Endodermal cell (in vitro differentiated cells): Measurements from ENCODE around the gene ST7. TPM values are rescaled to one million over a fixed set of nuclear protein-coding genes. Genes with fewer than 3 reads are reported as not detected.

Source experiments
- DNase-seq: peaks from one replicate; pipeline ENCODE4 v3.0.0-alpha.2; 2017
- H3K27ac ChIP-seq: 2 replicates; pipeline ENCODE4 v1.5.1; 2013; ENCODE audit warnings: mild to moderate bottlenecking, low read depth, low read length, moderate library complexity
- H3K27me3 ChIP-seq: 2 replicates; pipeline ENCODE4 v1.6.1; 2013; ENCODE audit warnings: mild to moderate bottlenecking, low read length, moderate library complexity; ENCODE audit not compliant: insufficient read depth, control insufficient read depth, poor library complexity, severe bottlenecking
- H3K36me3 ChIP-seq: 2 replicates; pipeline ENCODE4 v1.7.0; 2013; ENCODE audit warnings: mild to moderate bottlenecking, low read length, moderate library complexity; ENCODE audit not compliant: control insufficient read depth, insufficient read depth
- H3K4me1 ChIP-seq: one replicate; pipeline ENCODE4 v1.7.0; 2013; ENCODE audit warnings: low read length; ENCODE audit not compliant: control insufficient read depth, insufficient read depth
- H3K4me3 ChIP-seq: 2 replicates; pipeline ENCODE4 v1.5.1; 2013; ENCODE audit warnings: mild to moderate bottlenecking, low read length, moderate library complexity
- H3K9ac ChIP-seq: 2 replicates; pipeline ENCODE4 v1.6.1; 2013; ENCODE audit warnings: mild to moderate bottlenecking, low read length, moderate library complexity; ENCODE audit not compliant: poor library complexity, severe bottlenecking; ENCODE audit errors: extremely low read depth
- H3K9me3 ChIP-seq: 2 replicates; pipeline ENCODE4 v1.6.1; 2013; ENCODE audit warnings: mild to moderate bottlenecking, low read length, moderate library complexity; ENCODE audit not compliant: control insufficient read depth
- H3K27ac Mint-ChIP-seq: 2 replicates; pipeline ENCODE4 v1.8.0; 2020; ENCODE audit warnings: mixed read lengths
- H3K27me3 Mint-ChIP-seq: 2 replicates; pipeline ENCODE4 v1.8.0; 2021; ENCODE audit warnings: mild to moderate bottlenecking, mixed read lengths; ENCODE audit not compliant: insufficient read depth
- H3K36me3 Mint-ChIP-seq: 2 replicates; pipeline ENCODE4 v1.8.0; 2020; ENCODE audit warnings: low read depth, mixed read lengths
- H3K4me1 Mint-ChIP-seq: 2 replicates; pipeline ENCODE4 v1.8.0; 2020; ENCODE audit warnings: mixed read lengths
- H3K4me3 Mint-ChIP-seq: 2 replicates; pipeline ENCODE4 v1.8.0; 2020; ENCODE audit warnings: mild to moderate bottlenecking, moderate library complexity, mixed read lengths
- H3K9me3 Mint-ChIP-seq: 2 replicates; pipeline ENCODE4 v1.8.0; 2020; ENCODE audit warnings: mild to moderate bottlenecking, mixed read lengths
- WGBS, 2 experiments: methylation state at CpG; one replicate each; pipeline versions ENCODE4 v1.1.5 to v1.1.7; 2013; ENCODE audit warnings: missing lambda C conversion rate in 2 of 2, mixed read lengths in 1 of 2; ENCODE audit not compliant: insufficient coverage in 1 of 2, insufficient read length in 1 of 2; 5-methylcytosine and 5-hydroxymethylcytosine counted together
- total RNA-seq, 2 donors: library from RNA; stranded (reverse); fragmentation: NEBNext Ultra II Directional in 1 of 2; extraction: Animal tissue kit (Norgen Biotek cat#: 25700) in 1 of 2; gene quantifications; 2 replicates in 1 of 2; 3 replicates in 1 of 2; pipeline ENCODE4 v1.2.1, GENCODE V29; 2021
- TF ChIP-seq, protein P1 (sequence below): fragments of 200-600 bp; sonication (generic); conservative IDR thresholded peaks from 2 replicates; pipeline ENCODE4 v1.5.0; 2021; ENCODE audit warnings: antibody characterized with exemption, mild to moderate bottlenecking

ST7 gene
- total RNA-seq, 2 donors from 2014 or later: 6.4 to 8.9 TPM

- H3K4me1 Mint-ChIP-seq: peaks cover 10% of the 10 kb centered on the region
- H3K9me3 Mint-ChIP-seq: no peaks in the 10 kb centered on the region
- H3K36me3 Mint-ChIP-seq: no peaks in the 10 kb centered on the region
- no peak overlapping the region for H3K9ac ChIP-seq
- no peak overlapping the region for H3K27ac Mint-ChIP-seq
- H3K36me3 ChIP-seq: no peaks in the 10 kb centered on the region
- TF ChIP-seq, protein P1, sequence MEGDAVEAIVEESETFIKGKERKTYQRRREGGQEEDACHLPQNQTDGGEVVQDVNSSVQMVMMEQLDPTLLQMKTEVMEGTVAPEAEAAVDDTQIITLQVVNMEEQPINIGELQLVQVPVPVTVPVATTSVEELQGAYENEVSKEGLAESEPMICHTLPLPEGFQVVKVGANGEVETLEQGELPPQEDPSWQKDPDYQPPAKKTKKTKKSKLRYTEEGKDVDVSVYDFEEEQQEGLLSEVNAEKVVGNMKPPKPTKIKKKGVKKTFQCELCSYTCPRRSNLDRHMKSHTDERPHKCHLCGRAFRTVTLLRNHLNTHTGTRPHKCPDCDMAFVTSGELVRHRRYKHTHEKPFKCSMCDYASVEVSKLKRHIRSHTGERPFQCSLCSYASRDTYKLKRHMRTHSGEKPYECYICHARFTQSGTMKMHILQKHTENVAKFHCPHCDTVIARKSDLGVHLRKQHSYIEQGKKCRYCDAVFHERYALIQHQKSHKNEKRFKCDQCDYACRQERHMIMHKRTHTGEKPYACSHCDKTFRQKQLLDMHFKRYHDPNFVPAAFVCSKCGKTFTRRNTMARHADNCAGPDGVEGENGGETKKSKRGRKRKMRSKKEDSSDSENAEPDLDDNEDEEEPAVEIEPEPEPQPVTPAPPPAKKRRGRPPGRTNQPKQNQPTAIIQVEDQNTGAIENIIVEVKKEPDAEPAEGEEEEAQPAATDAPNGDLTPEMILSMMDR: no peak
- H3K4me3 Mint-ChIP-seq: no peak overlapping the region
- H3K4me3 ChIP-seq: no peak overlapping the region
- no peaks in the 10 kb centered on the region for H3K9me3 ChIP-seq
- no peaks in the 10 kb centered on the region for H3K27me3 Mint-ChIP-seq
- H3K4me1 ChIP-seq: no peaks in the 10 kb centered on the region
- H3K27me3 ChIP-seq: no peaks in the 10 kb centered on the region
- DNase-seq: no peak
- H3K27ac ChIP-seq: no peak overlapping the region
Measured at GRCh38 chr7:117211614-117212013, 258.3 kb downstream of the ST7 start.

GRCh38 chr7:117212969-117213877 lies 259.9 kb downstream of the ST7 start:
- H3K27me3 ChIP-seq: no peaks in the 10 kb centered on the region
- H3K4me3 ChIP-seq: no peak overlapping the region
- H3K9me3 ChIP-seq: no peaks in the 10 kb centered on the region
- 77 to 79% methylated on average over 3 to 4 of the region's 5 CpGs for WGBS, 2 experiments
- TF ChIP-seq, protein P1: peak; percentile 93
- no peaks in the 10 kb centered on the region for H3K4me1 ChIP-seq
- Mint-ChIP-seq H3K4me3 (no peak overlapping the region), H3K27ac (no peak overlapping the region), H3K36me3 (no peaks in the 10 kb centered on the region), H3K4me1 (peaks cover 10% of the 10 kb centered on the region), H3K9me3 (no peaks in the 10 kb centered on the region), H3K27me3 (no peaks in the 10 kb centered on the region)
- DNase-seq: peak; percentile 88
- no peak overlapping the region for H3K9ac ChIP-seq
- H3K36me3 ChIP-seq: no peaks in the 10 kb centered on the region
- no peak overlapping the region for H3K27ac ChIP-seq

DNA sequence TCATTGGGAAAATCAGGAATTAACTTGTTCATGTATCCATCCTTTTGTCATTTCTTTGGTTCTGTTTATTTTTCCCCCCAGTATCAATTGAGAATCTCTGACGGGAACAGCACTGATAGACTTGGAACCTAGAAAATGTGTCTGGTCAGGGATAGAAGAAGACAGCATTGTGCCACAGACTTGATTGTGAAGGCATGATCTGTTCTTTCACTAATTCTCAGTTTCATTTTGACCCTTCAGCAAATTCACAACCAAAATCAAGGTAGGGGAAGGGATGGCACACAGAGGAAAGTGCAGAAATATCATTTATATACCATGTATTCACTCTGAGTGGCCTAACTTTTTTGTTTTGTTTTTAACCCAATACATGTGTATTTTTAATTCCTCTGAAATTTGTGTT lies 262.7 kb downstream of the ST7 start:
- TF ChIP-seq, protein P1: no peak
- WGBS, 2 experiments: 80 to 86% methylated on average over 1 of the region's 1 CpG
- Mint-ChIP-seq H3K27me3 (peaks cover 12% of the 10 kb centered on the region), H3K4me3 (no peak overlapping the region), H3K27ac (no peak overlapping the region), H3K4me1 (peaks cover 2% of the 10 kb centered on the region), H3K9me3 (no peaks in the 10 kb centered on the region), H3K36me3 (no peaks in the 10 kb centered on the region)
- Histone ChIP-seq H3K9ac (no peak overlapping the region), H3K36me3 (no peaks in the 10 kb centered on the region), H3K4me1 (no peaks in the 10 kb centered on the region), H3K4me3 (no peak overlapping the region), H3K9me3 (no peaks in the 10 kb centered on the region), H3K27me3 (peaks cover 27% of the 10 kb centered on the region), H3K27ac (no peak overlapping the region)
- no peak for DNase-seq
